ENCODE data around the gene TFIP11.
"Not testable (repeated sequence)": the region's sequence is repeated elsewhere in the genome, so short reads cannot be mapped to it uniquely, and the experiment has no call there.

The TFIP11 gene

DNA sequence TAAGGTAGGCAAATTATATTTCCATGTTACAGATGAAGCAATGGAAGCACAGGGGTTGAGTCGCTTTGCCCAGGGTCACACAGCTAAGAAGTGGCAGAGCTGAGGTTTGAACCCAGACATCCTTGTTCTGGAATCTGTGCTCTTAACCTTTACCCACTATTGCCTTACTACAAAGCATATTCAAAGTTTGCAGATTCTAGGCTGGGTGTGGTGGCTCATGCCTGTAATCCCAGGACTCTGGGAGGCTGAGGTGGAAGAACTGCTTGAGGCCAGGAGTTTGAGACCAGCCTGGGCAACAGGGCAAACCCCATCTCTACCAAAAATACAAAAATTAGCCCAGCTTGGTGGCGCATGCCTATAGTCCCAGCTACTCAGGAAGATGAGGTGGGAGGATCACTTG is 27.8 kb upstream of the TFIP11 start:
- DNase-seq: no peak

DNA sequence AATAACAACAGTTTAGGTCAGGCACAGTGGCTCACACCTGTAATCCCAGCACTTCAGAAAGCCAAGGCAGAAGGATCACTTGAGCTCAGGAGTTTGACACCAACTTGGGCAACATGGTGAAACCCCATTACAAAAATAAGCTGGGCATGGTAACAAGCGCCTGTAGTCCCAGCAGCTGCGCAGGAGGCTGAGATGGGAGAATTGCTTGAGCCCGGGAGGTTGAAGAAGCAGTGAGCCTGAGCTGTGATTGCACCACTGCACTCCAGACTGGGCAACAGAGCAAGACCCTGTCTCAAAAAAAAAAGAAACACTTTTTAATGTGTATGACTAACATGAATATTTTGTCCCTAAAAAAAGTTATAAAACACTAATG is 24.5 kb upstream of the TFIP11 start:
- no peak for DNase-seq

DNA sequence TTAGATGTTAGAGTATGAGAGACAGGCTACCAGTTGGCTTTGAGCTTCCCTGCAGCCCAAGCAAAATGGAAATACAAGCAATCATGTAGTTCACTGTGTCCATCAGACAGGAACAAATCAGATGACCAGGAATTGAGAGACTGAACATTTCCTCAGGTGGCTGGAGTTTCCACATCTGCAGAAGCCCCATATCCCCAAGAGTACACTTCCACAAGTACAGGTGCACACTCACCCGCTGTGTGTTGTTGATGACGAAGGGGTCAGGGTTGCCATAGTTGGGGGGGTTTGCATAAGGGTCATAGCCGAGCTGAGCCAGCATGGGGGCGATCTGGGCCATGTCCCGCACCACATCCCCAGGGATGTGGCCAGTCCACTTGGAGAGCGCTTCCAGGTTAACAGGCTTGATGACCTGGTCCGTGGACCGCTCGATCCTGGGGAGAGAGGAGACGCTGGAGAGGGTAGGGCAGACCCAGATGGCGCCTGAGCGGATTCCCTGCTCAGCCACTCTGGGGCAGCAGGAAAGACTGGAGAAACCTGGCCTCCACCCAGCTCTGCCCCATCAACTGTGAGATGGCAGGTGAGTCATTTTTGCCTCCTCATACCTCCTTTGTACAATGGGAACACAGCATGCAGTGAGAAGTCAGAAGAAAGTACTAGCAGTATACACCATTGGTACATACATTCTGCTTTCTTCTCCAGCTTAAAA is 23.9 kb upstream of the TFIP11 start:
- no peak for DNase-seq

DNA sequence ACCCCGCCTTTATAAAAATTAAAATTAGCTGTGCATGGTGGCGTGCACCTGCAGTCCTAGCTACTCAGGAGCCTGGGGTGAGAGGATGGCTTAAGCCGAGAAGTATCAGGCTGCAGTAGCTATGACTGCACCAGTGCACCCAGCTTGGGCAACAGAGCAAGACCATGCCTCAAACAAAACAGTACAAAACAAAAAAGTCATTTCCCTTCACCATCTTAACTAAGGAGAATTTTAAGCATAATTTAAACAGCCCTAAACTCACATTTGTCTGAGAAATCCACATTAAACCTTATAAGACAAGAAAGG is 23.3 kb upstream of the TFIP11 start:
- DNase-seq: no peak

DNA sequence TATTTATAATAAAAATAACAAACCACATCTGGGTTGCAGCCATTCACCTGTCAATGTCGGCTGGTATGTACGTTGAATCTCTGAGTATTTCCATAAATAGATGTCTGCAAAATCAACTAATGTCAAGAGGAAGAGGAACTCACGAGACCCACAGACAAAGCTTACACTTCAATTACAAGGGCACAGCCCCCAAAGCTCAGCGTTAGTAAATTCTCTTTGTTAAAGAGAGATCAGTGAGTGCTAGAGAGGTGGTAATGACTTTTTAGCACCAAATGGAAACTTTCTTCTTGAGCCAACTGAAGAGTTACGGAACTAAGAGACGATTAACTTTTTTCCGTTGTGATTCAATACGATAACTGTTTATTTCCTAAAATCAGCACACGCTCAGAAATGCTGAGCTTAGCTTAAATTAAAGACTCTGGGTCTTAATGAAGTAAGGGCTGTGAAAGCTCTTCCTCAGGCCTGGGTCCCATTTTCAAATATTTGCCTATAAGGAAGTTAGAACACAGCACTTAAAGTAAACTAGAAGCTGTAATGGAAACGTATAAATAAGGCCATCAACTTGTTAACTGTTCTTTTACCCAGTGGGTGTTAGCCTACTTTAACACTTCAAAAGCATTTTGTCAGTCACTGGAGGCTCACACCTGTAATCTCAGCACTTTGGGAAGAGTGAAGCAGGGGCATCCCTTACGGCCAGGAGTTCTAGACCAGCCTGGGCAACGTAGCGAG is 22.8 kb upstream of the TFIP11 start:
- no peak for DNase-seq

DNA sequence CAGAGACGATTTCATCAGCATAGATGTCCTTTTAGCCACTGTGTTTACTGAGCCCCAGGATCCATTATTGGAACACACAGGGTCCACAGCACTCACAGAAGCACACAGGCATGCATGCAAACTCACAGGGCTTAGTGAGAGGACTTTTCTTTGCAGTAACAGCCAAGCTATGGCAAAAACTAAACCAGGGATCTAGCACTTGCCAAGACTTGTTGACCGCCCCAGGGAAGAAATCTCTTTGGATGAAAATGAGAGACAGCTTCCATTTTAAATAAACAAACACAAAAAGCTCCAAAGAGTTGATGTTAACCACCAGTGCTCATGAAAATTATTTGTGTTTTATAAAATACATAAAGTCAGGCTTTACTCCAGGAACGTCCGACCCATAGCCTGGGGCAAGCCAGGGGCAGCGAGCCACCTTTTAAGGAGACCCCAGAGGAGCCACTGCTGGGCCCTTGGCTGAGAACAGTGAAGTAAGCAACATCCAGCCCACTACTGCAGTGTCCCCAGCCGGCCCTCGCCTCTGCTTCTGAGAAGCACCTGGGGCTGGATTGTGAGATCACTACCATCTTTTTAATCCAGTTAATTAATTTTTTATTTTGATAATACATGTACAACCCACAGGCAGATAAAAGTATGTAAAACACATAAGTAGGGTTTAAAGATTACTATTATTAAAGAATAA is 22.0 kb upstream of the TFIP11 start:
- no peak for DNase-seq

DNA sequence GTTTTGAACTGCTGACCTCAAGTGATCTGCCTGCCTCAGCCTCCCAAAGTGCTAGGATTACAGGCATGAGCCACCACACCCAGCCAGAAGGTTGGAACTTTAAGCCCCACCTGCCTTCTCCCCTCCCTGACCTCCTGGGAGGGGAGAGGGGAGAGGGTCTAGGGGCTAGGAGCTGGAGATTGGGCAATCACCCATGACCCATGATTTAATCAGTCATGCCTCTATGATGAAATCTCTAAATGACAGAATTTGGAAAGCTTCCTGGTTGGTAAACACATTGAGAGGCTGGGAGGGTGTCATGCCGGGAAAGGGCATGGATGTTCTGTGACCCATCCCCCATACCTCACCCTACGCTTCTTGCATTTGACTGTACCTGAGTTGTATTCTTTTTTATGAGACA is 17.1 kb upstream of the TFIP11 start:
- no peak for DNase-seq

DNA sequence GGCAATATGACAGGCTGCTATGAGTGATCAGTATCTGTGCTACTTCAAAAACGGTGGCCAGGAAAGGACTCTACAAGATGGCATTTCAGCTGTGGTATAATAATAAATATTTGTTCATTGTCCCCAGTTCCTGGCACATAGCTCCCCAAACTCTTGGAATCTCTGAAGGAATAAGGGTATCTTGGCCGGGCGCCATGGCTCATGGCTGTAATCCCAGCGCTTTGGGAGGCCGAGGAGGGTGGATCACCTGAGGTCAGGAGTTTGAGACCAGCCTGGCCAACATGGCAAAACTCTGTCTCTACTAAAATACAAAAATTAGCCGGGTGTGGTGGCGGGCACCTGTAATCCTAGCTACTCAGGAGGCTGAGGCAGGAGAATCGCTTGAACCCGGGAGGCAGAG is 16.2 kb upstream of the TFIP11 start:
- DNase-seq: not testable (repeated sequence)

DNA sequence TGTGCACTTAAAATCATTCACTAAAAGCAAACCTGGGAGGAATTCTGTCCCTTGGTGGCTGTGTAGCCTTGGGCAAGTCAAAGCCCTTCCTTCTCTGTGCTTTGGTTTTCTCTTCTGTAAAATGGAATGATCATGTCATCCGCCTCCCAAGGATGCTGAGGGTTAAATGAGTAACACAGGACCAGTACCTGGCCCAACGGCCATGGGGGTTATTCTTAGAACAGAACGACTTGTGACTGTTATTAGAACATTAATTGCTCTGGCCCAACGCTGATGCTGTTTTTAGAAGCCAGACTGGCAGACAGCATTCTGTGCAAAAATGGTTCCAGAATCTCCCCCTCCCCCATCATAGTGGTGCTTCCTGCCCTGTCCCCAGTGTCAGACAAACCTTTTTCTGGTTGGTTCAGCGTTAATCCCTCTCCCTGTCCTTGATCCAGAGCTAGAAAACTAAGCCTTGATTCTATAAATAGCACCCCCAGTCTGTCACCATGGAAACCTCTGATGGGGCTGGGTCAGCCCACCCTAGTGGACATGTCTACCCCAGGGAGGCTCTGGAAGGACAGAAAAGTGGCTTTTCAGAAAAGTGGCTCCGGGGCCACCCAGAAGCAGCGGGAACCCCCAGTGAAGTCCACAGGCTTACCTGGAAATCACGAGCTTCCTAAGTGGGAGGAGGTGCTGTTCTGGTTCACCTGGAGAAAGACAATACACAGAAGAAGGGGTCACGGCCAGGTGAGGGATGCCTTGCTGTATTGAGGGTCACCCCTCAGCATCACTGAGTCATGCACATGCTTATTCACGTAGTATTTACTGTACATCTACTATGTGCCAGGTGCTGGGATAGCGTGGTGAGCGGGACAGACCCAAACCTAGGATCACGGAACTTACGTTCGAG is 15.5 kb upstream of the TFIP11 start:
- DNase-seq: no peak

DNA sequence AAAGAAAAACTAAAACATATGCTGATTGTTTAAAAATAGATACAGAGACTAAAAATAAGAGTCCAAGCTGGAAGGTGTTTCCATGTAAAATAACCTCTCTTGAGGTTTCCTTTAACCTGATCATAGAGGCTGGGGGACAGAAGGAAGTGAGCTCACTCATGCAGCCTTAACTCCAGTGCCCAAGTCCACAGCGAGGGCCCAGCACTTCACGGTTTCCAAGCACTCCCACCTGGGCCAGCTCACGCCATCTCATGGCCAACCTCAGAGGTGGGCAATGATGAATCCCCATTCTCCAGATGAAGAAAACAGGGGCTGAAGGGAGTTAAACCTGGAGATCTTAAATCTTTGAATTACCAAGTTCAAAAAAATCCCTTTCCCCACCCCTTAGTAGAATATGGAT is 14.9 kb upstream of the TFIP11 start:
- DNase-seq: no peak

DNA sequence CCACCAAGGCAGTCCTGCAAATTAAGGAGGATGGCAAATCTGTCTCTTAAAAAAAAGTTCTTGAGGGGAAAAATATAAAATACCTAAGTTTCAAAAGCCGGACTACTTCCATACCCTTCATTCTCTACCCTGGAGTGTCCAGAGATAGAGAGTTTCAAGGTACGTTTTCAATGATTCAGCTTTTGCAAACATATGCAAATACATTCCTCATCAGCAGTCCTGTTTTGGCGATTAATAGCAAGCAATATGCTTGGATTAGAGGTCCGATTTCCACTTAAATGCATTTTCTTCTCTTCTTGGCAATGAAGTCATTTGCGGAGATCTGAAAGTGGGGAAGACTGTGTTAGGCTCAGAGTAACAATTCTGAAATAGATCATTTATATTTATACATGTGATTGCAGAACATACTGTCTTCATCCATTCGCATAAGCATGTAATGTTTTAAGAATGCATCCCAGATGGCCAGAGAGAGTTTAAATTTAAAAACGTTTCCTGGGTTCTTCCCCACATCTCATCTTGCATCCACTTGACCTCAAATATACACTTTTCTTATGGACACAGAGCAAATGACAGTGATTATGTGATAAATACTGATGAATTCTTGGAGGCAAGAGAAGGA is 13.8 kb upstream of the TFIP11 start:
- no peak for DNase-seq

DNA sequence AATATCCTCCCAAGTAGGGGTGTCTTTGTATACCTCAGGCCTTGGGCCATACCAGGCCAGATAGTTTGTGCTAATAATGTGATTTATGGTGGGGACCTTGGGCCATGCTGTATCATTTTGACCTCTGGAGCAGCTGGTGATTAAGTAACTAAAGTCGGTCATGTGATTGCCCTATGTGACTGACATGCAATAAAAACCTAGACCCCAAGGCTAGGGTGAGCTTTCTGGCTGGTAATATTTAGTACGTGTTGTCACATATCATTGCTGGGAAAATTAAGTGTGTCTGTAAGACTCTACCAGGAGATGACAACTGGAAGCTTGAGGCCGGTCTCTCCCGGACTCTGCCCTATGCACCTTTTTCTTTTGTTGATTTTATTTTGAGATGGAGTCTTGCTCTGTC is 12.6 kb upstream of the TFIP11 start:
- DNase-seq: no peak

DNA sequence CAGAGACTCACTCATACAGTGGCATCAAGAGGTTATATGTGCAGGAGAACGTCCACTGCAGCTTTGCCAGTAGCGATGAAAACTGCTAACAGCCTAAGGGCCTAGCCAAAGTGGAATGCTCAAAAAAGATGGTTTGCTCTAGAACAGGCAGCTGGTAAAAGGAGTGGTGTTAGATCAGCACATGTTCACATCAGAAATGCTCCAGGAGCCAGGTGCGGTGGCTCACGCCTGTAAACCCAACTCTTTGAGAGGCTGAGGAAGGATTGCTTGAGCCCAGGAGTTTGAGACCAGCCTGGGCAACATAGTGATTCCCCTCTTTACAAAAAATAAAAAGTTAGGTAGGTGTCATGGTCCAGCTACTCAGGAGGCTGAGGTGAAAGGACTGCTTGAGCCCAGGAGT is 10.3 kb upstream of the TFIP11 start:
- DNase-seq: no peak

DNA sequence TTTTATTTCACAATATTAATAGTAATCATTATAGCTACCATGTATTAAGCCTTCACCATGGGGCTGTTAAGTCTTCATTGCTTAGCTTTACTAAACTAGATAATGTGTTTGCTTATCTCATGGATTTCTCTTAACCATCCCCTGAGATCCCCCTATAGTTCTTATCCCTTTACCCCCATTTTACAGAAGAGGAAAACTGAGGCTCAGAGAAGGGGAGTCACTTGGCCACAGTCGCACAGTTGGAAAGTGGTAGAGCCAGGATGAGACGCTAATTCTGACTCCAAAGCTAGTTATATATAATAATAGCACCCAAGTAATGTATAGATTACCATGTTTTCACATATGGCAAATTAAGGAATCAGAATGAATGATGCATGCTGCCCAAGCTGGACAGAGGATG is 9.7 kb upstream of the TFIP11 start:
- DNase-seq: no peak

DNA sequence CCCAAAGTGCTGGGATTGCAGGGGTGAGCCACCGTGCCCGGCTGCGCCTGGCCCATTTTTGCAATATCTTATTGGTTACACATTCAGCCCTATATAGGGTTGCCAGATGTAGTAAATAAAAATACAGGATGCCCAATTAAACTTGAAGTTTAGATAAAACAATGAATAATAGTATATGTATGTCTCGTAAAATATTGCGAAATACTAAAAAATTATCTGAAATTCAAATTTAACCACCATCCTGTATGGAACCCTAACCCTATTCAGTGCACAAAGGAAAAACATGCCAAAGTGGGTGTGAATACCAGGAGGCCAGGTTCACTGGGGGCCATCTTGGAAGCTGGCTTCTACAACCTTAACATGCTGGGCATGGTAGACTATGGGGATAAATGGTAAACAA is 5.2 kb upstream of the TFIP11 start:
- no peak for DNase-seq

DNA sequence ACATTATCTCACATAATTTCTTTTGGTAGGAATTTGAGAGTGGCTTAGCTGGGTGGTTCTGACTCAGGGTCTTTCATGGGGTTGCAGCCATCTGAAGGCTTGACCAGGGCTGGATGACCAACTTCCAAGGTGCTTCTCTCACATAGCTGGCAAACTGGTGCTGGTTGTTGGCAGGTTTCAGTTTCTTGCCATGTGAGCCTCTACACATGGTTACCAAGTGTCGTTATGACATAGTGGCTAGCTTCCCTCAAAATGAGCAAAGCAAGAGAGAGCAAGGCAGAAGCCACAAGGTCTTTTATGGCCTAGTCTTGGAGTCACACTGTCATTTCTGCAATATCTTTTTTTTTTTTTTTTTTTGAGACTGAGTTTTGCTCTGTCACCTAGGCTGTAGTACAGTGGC is 4.2 kb upstream of the TFIP11 start:
- no peak for DNase-seq

DNA sequence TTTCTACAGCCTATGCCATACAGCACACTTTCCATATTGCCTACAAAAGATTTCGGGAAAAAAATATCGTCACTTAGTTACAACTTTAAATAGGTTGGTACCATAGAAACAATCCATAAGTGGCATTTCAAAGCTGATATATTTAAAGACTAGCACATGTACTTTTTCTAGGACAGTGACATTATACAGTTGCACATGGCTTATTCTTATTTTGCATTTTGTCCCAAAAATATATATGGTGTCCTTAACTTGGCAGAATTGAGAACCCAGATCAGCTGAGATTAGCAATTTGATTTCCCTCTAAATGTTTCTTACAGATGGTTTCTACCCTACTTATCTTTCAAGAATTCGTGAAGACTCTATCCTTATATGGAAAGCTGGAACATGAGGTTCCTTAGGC is 3.7 kb upstream of the TFIP11 start:
- DNase-seq: no peak

DNA sequence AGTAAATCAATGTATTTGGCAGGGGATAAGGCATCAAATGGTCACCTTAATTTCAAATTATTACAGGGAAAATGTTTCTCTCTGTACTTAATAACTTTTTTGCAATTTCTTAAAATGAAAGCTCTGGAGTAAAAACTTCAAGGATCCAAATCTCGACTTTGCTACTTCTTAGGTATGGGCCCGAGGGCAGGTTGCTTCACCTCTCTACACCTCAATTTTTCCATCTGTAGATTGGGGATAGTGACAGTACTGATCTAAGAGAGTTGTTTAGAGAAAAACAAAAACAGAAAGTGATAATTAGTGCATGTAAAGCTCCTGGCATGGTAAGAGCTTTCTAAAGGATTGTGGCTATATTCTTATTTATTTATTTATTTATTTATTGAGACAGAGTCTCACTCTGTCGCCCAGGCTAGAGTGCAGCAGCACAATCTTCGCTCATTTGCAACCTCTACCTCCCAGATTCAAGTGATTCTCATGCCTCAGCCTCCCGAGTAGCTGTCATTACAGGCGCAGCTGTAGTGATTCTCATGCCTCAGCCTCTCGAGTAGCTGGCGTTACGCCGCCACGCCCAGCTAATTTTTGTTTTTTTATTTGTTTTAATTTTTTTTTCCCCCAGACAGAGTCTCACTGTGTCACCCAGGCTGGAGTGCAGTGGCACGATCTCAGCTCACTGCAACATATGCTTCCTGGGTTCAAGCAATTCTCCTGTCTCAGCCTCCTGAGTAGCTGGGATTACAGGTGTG is 2.3 kb upstream of the TFIP11 start:
- DNase-seq: no peak

DNA sequence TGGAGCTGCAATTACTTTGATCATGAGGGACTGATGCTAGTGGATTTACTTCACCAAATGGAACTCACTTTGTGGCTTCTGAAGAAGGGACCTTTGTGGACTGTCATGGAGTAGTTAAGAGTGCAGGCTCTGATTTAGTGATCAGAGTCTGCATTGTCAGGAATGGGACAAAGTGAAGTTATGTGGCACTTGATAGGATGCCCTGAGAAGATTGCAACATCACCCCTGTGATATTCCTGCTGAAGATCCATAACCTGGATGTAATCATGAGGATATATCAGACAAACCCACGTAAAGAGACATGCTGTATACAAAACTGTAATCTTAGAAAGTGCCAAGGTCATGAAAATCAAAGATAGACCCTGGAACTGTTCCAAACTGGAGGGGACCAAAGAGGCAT is 1.6 kb upstream of the TFIP11 start:
- DNase-seq: no peak

DNA sequence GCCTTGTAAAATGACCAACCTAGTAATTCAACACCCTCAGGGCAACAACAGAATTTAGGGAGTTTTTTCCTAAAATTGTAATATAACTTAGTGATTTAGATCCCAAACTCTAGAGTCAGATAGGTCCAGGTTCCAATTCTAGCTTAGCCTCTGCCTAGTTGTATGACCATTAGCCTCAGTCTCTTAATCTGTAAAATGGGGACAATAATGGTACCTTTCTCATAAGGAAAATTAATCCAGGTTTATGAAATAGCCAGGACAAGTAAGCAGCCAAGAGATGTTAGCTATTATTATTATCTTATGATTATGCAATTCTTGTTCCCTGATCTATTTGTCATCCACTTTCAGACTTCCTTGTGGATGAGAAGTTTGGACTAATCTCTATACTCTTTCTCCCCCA is 4.1 kb downstream of the TFIP11 start:
- DNase-seq: no peak

DNA sequence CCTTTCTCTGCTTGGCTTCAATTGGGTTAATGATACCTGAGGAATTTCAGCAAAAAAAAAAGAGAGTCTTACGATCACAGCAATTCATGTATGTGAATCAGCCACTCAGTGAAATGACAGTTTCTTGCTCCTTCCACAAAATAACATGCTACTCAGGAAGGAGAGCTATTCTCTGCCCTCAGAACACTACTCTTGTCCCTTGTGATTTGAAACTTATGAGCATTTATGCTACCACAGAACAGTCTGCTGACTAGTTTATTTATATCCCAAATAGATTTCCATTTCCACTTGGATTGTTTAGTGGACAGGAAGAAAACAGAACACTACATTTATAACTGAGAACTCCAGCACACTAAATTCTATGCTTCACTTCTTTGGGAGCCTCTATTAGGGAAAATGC is 8.5 kb downstream of the TFIP11 start:
- DNase-seq: no peak
